HG03432 (cell line): ENCODE measurements around the gene PALS1.
"Not testable (repeated sequence)": the region's sequence is repeated elsewhere in the genome, so short reads cannot be mapped to it uniquely, and the experiment has no call there.

Experiments used
- ATAC-seq: cut with Tn5 transposase; IDR thresholded peaks from one replicate; pipeline ENCODE4 v1.9.1; 2021; ENCODE audit warnings: mild to moderate bottlenecking, moderate library complexity; ENCODE audit not compliant: unreplicated experiment

Gene PALS1

GRCh38 chr14:67257906-67258305 lies 16.7 kb downstream of the PALS1 start:
- no peak for ATAC-seq

- ATAC-seq, result no peak
Measured at GRCh38 chr14:67260965-67261364, 19.7 kb downstream of the PALS1 start.

- ATAC-seq, result no peak
Measured at GRCh38 chr14:67263499-67264149, 22.4 kb downstream of the PALS1 start.

- ATAC-seq, result no peak
Measured at GRCh38 chr14:67265131-67265530, 23.9 kb downstream of the PALS1 start.

GRCh38 chr14:67267576-67268328 lies 26.5 kb downstream of the PALS1 start:
- no peak for ATAC-seq

- no peak for ATAC-seq
Measured at GRCh38 chr14:67268426-67269150, 27.4 kb downstream of the PALS1 start.

GRCh38 chr14:67269298-67270060 lies 28.2 kb downstream of the PALS1 start:
- ATAC-seq, result no peak

- no peak for ATAC-seq
Measured at GRCh38 chr14:67270145-67270753, 29.0 kb downstream of the PALS1 start.

GRCh38 chr14:67270933-67271332 lies 29.7 kb downstream of the PALS1 start:
- no peak for ATAC-seq

GRCh38 chr14:67273281-67273680 lies 32.0 kb downstream of the PALS1 start:
- not testable (repeated sequence) for ATAC-seq

- ATAC-seq, result no peak
Measured at GRCh38 chr14:67276131-67276530, 34.9 kb downstream of the PALS1 start.

- ATAC-seq, result no peak
Measured at GRCh38 chr14:67280506-67280905, 39.3 kb downstream of the PALS1 start.

GRCh38 chr14:67285876-67286452 lies 44.7 kb downstream of the PALS1 start:
- no peak for ATAC-seq
